ENCODE measurements around the gene TRMT5. TPM values are rescaled to one million over a fixed set of nuclear protein-coding genes. Genes with fewer than 3 reads are reported as not detected.

Gene TRMT5
- total RNA-seq, 2 experiments from 2014 or later, result 7.0 to 14.5 TPM

DNA sequence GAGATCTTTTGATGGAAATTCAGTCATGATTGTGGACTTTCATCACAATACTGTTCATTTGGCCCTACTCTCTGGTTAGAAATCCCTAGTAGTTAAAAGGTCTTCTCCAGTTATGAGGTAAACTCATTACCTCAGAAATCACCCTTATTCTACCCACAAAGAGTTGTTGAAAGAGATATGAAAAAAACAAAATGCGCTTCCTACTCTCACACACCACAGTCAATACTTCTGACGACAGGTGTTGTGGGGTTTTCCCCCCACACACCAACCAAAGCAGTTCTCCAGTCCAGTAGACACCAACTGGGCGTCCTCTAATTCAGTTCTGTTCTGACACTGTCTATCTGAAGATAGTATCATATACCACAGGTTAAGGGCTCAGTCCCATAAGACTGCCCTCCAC is 54.9 kb downstream of the TRMT5 start:
- H3K9me3 ChIP-seq (ENCODE audit: low read length), result no peaks in the 10 kb centered on the region
- no peak overlapping the region for H3K4me2 ChIP-seq (ENCODE audit: low read length)
- BruUV-seq (replicated peaks), result no TSS peak
- no peak overlapping the region for H2AFZ ChIP-seq (ENCODE audit: low read length)
- no peaks in the 10 kb centered on the region for H3K36me3 ChIP-seq (ENCODE audit: insufficient read depth, low read length)
- CTCF ChIA-PET (ENCODE audit: unreplicated experiment), result no interaction called here
- intact Hi-C loops (cut with micrococcal nuclease; ENCODE audit: unreplicated experiment), result no loop called here
- H3K4me3 ChIP-seq (ENCODE audit: low read depth, low read length, poor library complexity, severe bottlenecking), result no peak overlapping the region
- H3K9me2 ChIP-seq (ENCODE audit: insufficient read depth, low read length), result no peaks in the 10 kb centered on the region
- DNase-seq (ENCODE audit: low spot score), result no peak
- TF ChIP-seq EZH2phosphoT487 (IDR thresholded peaks at IDR 0.05; ENCODE audit: borderline replicate concordance, low read depth, low read length), result no peak
- H3K79me2 ChIP-seq (ENCODE audit: insufficient read depth, low read depth, low read length), result no peaks in the 10 kb centered on the region
- POLR2A ChIA-PET, result no interaction called here
- no peak overlapping the region for H3K27ac ChIP-seq (ENCODE audit: low read depth, low read length, poor library complexity, severe bottlenecking)
- H3K4me1 ChIP-seq (ENCODE audit: insufficient read depth, low read length, poor library complexity, severe bottlenecking), result peaks cover 1% of the 10 kb centered on the region
- no peaks in the 10 kb centered on the region for H4K20me1 ChIP-seq (ENCODE audit: insufficient read depth, low read length)

- ChIA-PET POLR2A (no interaction called here), CTCF (ENCODE audit: unreplicated experiment) (no interaction called here)
- Histone ChIP-seq H4K20me1 (ENCODE audit: insufficient read depth, low read length) (no peaks in the 10 kb centered on the region), H2AFZ (ENCODE audit: low read length) (no peak overlapping the region), H3K9me2 (ENCODE audit: insufficient read depth, low read length) (no peaks in the 10 kb centered on the region), H3K9me3 (ENCODE audit: low read length) (no peaks in the 10 kb centered on the region), H3K79me2 (ENCODE audit: insufficient read depth, low read depth, low read length) (no peaks in the 10 kb centered on the region), H3K4me1 (ENCODE audit: insufficient read depth, low read length, poor library complexity, severe bottlenecking) (no peaks in the 10 kb centered on the region), H3K27ac (ENCODE audit: low read depth, low read length, poor library complexity, severe bottlenecking) (no peak overlapping the region), H3K4me3 (ENCODE audit: low read depth, low read length, poor library complexity, severe bottlenecking) (no peak overlapping the region), H3K4me2 (ENCODE audit: low read length) (no peak overlapping the region), H3K36me3 (ENCODE audit: insufficient read depth, low read length) (no peaks in the 10 kb centered on the region)
- no TSS peak for BruUV-seq (replicated peaks)
- intact Hi-C loops (cut with micrococcal nuclease; ENCODE audit: unreplicated experiment), result no loop called here
- no peak for DNase-seq (ENCODE audit: low spot score)
- no peak for TF ChIP-seq EZH2phosphoT487 (IDR thresholded peaks at IDR 0.05; ENCODE audit: borderline replicate concordance, low read depth, low read length)
- TF ChIP-seq CTCF (conservative IDR thresholded peaks at IDR 0.05; ENCODE audit: low read length), result no peak
Observed at GRCh38 chr14:60925286-60925685, 55.6 kb downstream of the TRMT5 start.

GRCh38 chr14:60922050-60922449 is 58.8 kb downstream of the TRMT5 start:
- intact Hi-C loops (cut with micrococcal nuclease; ENCODE audit: unreplicated experiment), result no loop called here
- H4K20me1 ChIP-seq (ENCODE audit: insufficient read depth, low read length), result no peaks in the 10 kb centered on the region
- no peaks in the 10 kb centered on the region for H3K79me2 ChIP-seq (ENCODE audit: insufficient read depth, low read depth, low read length)

More at GRCh38 chr14:60922050-60922449, 58.8 kb downstream of the TRMT5 start:
- DNase-seq (ENCODE audit: low spot score), result no peak
- Histone ChIP-seq H3K4me3 (ENCODE audit: low read depth, low read length, poor library complexity, severe bottlenecking) (no peak overlapping the region), H3K9me2 (ENCODE audit: insufficient read depth, low read length) (no peaks in the 10 kb centered on the region), H3K27ac (ENCODE audit: low read depth, low read length, poor library complexity, severe bottlenecking) (no peak overlapping the region), H3K36me3 (ENCODE audit: insufficient read depth, low read length) (no peaks in the 10 kb centered on the region), H3K4me2 (ENCODE audit: low read length) (no peak overlapping the region), H2AFZ (ENCODE audit: low read length) (no peak overlapping the region), H3K4me1 (ENCODE audit: insufficient read depth, low read length, poor library complexity, severe bottlenecking) (no peaks in the 10 kb centered on the region), H3K9me3 (ENCODE audit: low read length) (no peaks in the 10 kb centered on the region)
- ChIA-PET CTCF (ENCODE audit: unreplicated experiment) (no interaction called here), POLR2A (no interaction called here)
- TF ChIP-seq EZH2phosphoT487 (IDR thresholded peaks at IDR 0.05; ENCODE audit: borderline replicate concordance, low read depth, low read length), result no peak
- TF ChIP-seq CTCF (conservative IDR thresholded peaks at IDR 0.05; ENCODE audit: low read length), result no peak
- BruUV-seq (replicated peaks), result no TSS peak

Small RNA genes within 50 kb of the gene (small RNA-seq; reads per million reads assigned to genes)
- not detected for gene RNU6-398P

Other genes with a start within 250 kb of the TRMT5 start
- gene MNAT1, start 246.3 kb downstream of the TRMT5 start, total RNA-seq (2014; rRNA removed; shearing (Covaris generic)), result 58.5 and 72.0 TPM in 2 replicates
- 60.9 TPM in 2 replicates for gene MNAT1, start 246.3 kb downstream of the TRMT5 start, total RNA-seq (2022)
- gene SLC38A6, start 166 bp upstream of the TRMT5 start, total RNA-seq (2014; rRNA removed; shearing (Covaris generic)), result 12.9 and 16.8 TPM in 2 replicates
- gene SLC38A6, start 166 bp upstream of the TRMT5 start, total RNA-seq (2022), result 11.0 and 15.8 TPM in 2 replicates